K562 (cell line): ENCODE results near the gene OBP2A. TPM values are rescaled to one million over a fixed set of nuclear protein-coding genes. Genes with fewer than 3 reads are reported as not detected.

Source experiments
- ATAC-seq: fragments of 200-7000 bp; cut with Tn5 transposase; 3 replicates; pipeline ENCODE4 v1.9.1; 2020; ENCODE audit warnings: moderate library complexity
- BruUV-seq: library from RNA; stranded (reverse); fragments of 400-500 nt; replicated peaks from 2 replicates; lab custom pipeline; 2021; lab: Mats Ljungman, UMichigan
- CTCF ChIA-PET: fragments of 300-600 bp; formaldehyde crosslinking; extraction: SDS; loops from one replicate; lab custom pipeline; 2021; ENCODE audit warnings: low intra/inter-chr PET ratio; lab: Yijun Ruan, JAX
- POLR2A ChIA-PET: fragments of 300-600, 350-650 bp; sonication (Branson Sonifier 250); formaldehyde crosslinking; extraction: SDS; loops from one replicate; lab custom pipeline; 2021; ENCODE audit warnings: antibody characterized with exemption, inconsistent platforms; lab: Yijun Ruan, JAX
- DNase-seq, 4 experiments: peaks; one replicate each; pipeline versions ENCODE4 v3.0.0 to v3.0.0-alpha.2; 2011 to 2018; ENCODE audit warnings: low spot score in 3 of 4, mixed read lengths in 3 of 4; ENCODE audit errors: extremely low read depth in 1 of 4
- FAIRE-seq: peaks from 2 replicates; lab custom pipeline; 2011; peaks lifted over from hg19 to GRCh38; lab: Jason Lieb, UNC
- H2AFZ ChIP-seq: 2 replicates; pipeline ENCODE4 v1.6.0; 2011; ENCODE audit warnings: low read depth, low read length, control low read depth, inconsistent platforms
- H3K27ac ChIP-seq: fragments of 200-600 bp; 3 replicates; pipeline ENCODE4 v1.8.0; 2011; ENCODE audit warnings: low read depth, mild to moderate bottlenecking, control low read depth, inconsistent platforms, low read length, moderate library complexity, mixed read lengths; ENCODE audit errors: extremely low read depth
- H3K27me3 ChIP-seq, 2 experiments: fragments of 300-600 bp in 1 of 2; 2 replicates in 1 of 2; 3 replicates in 1 of 2; pipeline versions ENCODE4 v1.6.0 to v1.8.0; 2011; ENCODE audit warnings: inconsistent platforms in 2 of 2, low read length in 2 of 2, mild to moderate bottlenecking in 1 of 2, mixed read lengths in 1 of 2, moderate library complexity in 1 of 2; ENCODE audit not compliant: control insufficient read depth in 2 of 2, insufficient read depth in 2 of 2
- H3K36me3 ChIP-seq: fragments of 300-600 bp; 3 replicates; pipeline ENCODE4 v1.8.0; 2011; ENCODE audit warnings: mild to moderate bottlenecking, low read length, inconsistent platforms; ENCODE audit not compliant: control insufficient read depth, insufficient read depth
- H3K4me1 ChIP-seq, 2 experiments: fragments of 200-600 bp in 1 of 2; replicated peaks in 1 of 2; 2 replicates in 1 of 2; 3 replicates in 1 of 2; pipeline versions ENCODE4 v1.5.1 to v1.8.0; 2011; ENCODE audit warnings: inconsistent platforms in 2 of 2, low read length in 2 of 2, mild to moderate bottlenecking in 1 of 2, mixed read lengths in 1 of 2, moderate library complexity in 1 of 2; ENCODE audit not compliant: control insufficient read depth in 2 of 2, insufficient read depth in 2 of 2
- H3K4me2 ChIP-seq: 2 replicates; pipeline ENCODE4 v1.6.1; 2011; ENCODE audit warnings: low read length, control low read depth, inconsistent platforms, mixed read lengths; ENCODE audit not compliant: insufficient read depth
- H3K4me3 ChIP-seq: fragments of 200-600 bp; sonication (generic), shearing (Covaris generic); 2 replicates; pipeline ENCODE4 v1.5.1; 2016; ENCODE audit warnings: control low read depth, inconsistent platforms
- H3K79me2 ChIP-seq: fragments of 200-600 bp; 3 replicates; pipeline ENCODE4 v1.8.0; 2011; ENCODE audit warnings: low read length, inconsistent platforms; ENCODE audit not compliant: control insufficient read depth, insufficient read depth
- H3K9ac ChIP-seq, 2 experiments: 2 replicates each; pipeline versions ENCODE4 v1.6.0 to v1.6.1; 2011; ENCODE audit warnings: low read depth in 2 of 2, low read length in 2 of 2, control low read depth in 1 of 2, inconsistent platforms in 1 of 2, mild to moderate bottlenecking in 1 of 2, mixed read lengths in 1 of 2; ENCODE audit not compliant: insufficient read depth in 1 of 2
- H3K9me1 ChIP-seq: one replicate; pipeline ENCODE4 v1.6.0; 2011; ENCODE audit warnings: inconsistent platforms, mild to moderate bottlenecking, low read length, moderate library complexity; ENCODE audit not compliant: control insufficient read depth, insufficient read depth
- H3K9me3 ChIP-seq: replicated peaks from 2 replicates; pipeline ENCODE4 v1.5.1; 2011; ENCODE audit warnings: low read depth, low read length, inconsistent platforms; ENCODE audit not compliant: control insufficient read depth, insufficient read depth
- H4K20me1 ChIP-seq: replicated peaks from 2 replicates; pipeline ENCODE4 v1.6.1; 2011; ENCODE audit warnings: low read length, inconsistent platforms, mixed read lengths; ENCODE audit not compliant: control insufficient read depth, insufficient read depth
- ATF4 ChIP-seq: fragments of 450-650 bp; formaldehyde crosslinking; IDR thresholded peaks from 2 replicates; pipeline ENCODE4 v1.4.0; 2022; ENCODE audit warnings: mild to moderate bottlenecking, moderate library complexity
- CREB3 ChIP-seq: fragments of 450-650 bp; conservative IDR thresholded peaks from 2 replicates; pipeline ENCODE4 v1.6.1; 2016; ENCODE audit warnings: missing genetic modification characterization, low read depth, mild to moderate bottlenecking, missing compliant biosample characterization, moderate library complexity
- DLX4 ChIP-seq: fragments of 250-450 bp; sonication (Bioruptor Pico); IDR thresholded peaks from 2 replicates; pipeline ENCODE4 v1.6.1; 2021; ENCODE audit warnings: mild to moderate bottlenecking
- HNRNPUL1 ChIP-seq: fragments of 200-400 bp; formaldehyde crosslinking; IDR thresholded peaks from 2 replicates; pipeline ENCODE4 v1.6.1; 2017; ENCODE audit warnings: low read length
- KHSRP ChIP-seq: fragments of 450-650 bp; IDR thresholded peaks from 2 replicates; pipeline ENCODE4 v1.6.1; 2017
- RREB1 ChIP-seq: fragments of 250-450 bp; sonication (Bioruptor Pico); IDR thresholded peaks from 2 replicates; pipeline ENCODE4 v1.4.0; 2020
- SIN3B ChIP-seq: fragments of 450-650 bp; IDR thresholded peaks from 2 replicates; pipeline ENCODE4 v1.6.1; 2017; ENCODE audit warnings: low read depth, mild to moderate bottlenecking, moderate library complexity
- YY1 ChIP-seq, 3 experiments: IDR thresholded peaks; 2 replicates each; pipeline ENCODE4 v1.6.1; 2011; ENCODE audit warnings: low read length in 2 of 3, mild to moderate bottlenecking in 2 of 3, moderate library complexity in 2 of 3, borderline replicate concordance in 1 of 3, control low read depth in 1 of 3, low read depth in 1 of 3; ENCODE audit not compliant: insufficient read depth in 3 of 3, insufficient replicate concordance in 2 of 3, control insufficient read depth in 1 of 3, insufficient read length in 1 of 3; ENCODE audit errors: extremely low read depth in 1 of 3
- ZC3H4 ChIP-seq: sonication (generic); formaldehyde crosslinking; IDR thresholded peaks from 2 replicates; pipeline ENCODE4 v1.9.0; 2021; ENCODE audit warnings: missing genetic modification reagents, borderline replicate concordance
- ZNF507 ChIP-seq: conservative IDR thresholded peaks from 2 replicates; pipeline ENCODE4 v1.6.1; 2017; ENCODE audit warnings: missing genetic modification characterization, missing compliant biosample characterization
- WGBS: fragments of 100-300 bp; shearing (Covaris generic); methylation state at CpG from one replicate; pipeline ENCODE4 v1.1.6; 2016; ENCODE audit warnings: low coverage, mixed read lengths; ENCODE audit not compliant: insufficient coverage; ENCODE audit errors: missing lambda C conversion rate; 5-methylcytosine and 5-hydroxymethylcytosine counted together
- in situ Hi-C: fragments of 300-500 bp; cut with MboI; formaldehyde crosslinking; loops from 4 replicates; pipeline ENCODE4 v1.15.0; 2018; ENCODE audit warnings: inconsistent platforms, mixed read lengths
- intact Hi-C: fragments of 100-400 bp; cut with micrococcal nuclease; formaldehyde crosslinking; loops from 2 replicates; pipeline ENCODE4 v1.14.2; 2022
- polyA plus RNA-seq, 8 experiments: library from polyadenylated mRNA; depleted of rRNA in 4 of 8; stranded (reverse) in 5 of 8; unstranded in 3 of 8; fragments of >200 nt; fragmentation: Nextera tagmentation in 2 of 8; fragmentation: Illumina TruSeq in 1 of 8; extraction: Ambion mirVana in 2 of 8; extraction: Trizol in 1 of 8; gene quantifications; 2 replicates each; pipeline versions ENCODE4 v1.2.1 to v1.2.3, GENCODE V29; 2011 to 2014; ENCODE audit warnings: inconsistent platforms in 1 of 8, missing spikeins in 1 of 8
- total RNA-seq, 7 experiments: library from RNA; depleted of rRNA in 6 of 7; stranded (reverse); fragments of >200 nt in 6 of 7; fragmentation: Illumina TruSeq in 2 of 7; extraction: Trizol in 2 of 7; gene quantifications; 2 replicates each; pipeline versions ENCODE4 v1.2.1 to v1.2.3, GENCODE V29; 2011 to 2021; ENCODE audit warnings: low replicate concordance in 1 of 7

Gene OBP2A
- total and polyA plus RNA-seq, 9 of the 15 experiments (the other 6 are each of a cell fraction or from before 2014, with no cell fraction given): not detected

GRCh38 chr9:135515083-135515951 is 30.6 kb upstream of the OBP2A start:
- no peaks in the 10 kb centered on the region for H3K9me1 ChIP-seq
- 56% methylated on average over 26 of the region's 31 CpGs for WGBS
- in situ Hi-C loops (no loop called here), intact Hi-C loops (no loop called here)
- no peak overlapping the region for H3K9ac ChIP-seq
- no peak overlapping the region for H3K4me2 ChIP-seq
- 0 out of 5 replicates have a peak, but pooled peaks cover 0 to 2% of the 10 kb centered on the region in 2 experiments for H3K27me3 ChIP-seq
- FAIRE-seq (no peak), ATAC-seq (no peak), DNase-seq (no peak)
- ChIA-PET CTCF (no interaction called here), POLR2A (interaction anchor here (0.6 to 1.5 kb wide), 2 partner anchors 10 to 730 kb away, joined by 3 to 9 read pairs; no protein-coding TSS in a partner anchor)
- H3K27ac ChIP-seq: no peak overlapping the region
- no peaks in the 10 kb centered on the region for H3K36me3 ChIP-seq
- no peaks in the 10 kb centered on the region for H4K20me1 ChIP-seq
- peaks cover 22% of the 10 kb centered on the region in 2 experiments for H3K4me1 ChIP-seq
- no peaks in the 10 kb centered on the region for H3K79me2 ChIP-seq
- H3K4me3 ChIP-seq: no peak overlapping the region
- no TSS peak for BruUV-seq
- H2AFZ ChIP-seq: no peak overlapping the region
- H3K9me3 ChIP-seq: no peaks in the 10 kb centered on the region
- TF ChIP-seq HNRNPUL1 (no peak), ATF4 (no peak), ZC3H4 (no peak), DLX4 (CRISPR knock-in tag) (no peak), KHSRP (no peak), ZNF507 (no peak), YY1 (IDR thresholded peaks at IDR 0.05; ENCODE audit: borderline replicate concordance in 1 of 3, control insufficient read depth in 1 of 3, extremely low read depth in 1 of 3, insufficient read depth in 3 of 3, insufficient read length in 1 of 3, insufficient replicate concordance in 2 of 3, low read depth in 1 of 3, low read length in 2 of 3) (no peak), SIN3B (no peak), CREB3 (tag) (no peak), RREB1 (no peak)
